GM12878 (cell line): ENCODE measurements around the gene HHAT. TPM values are rescaled to one million over a fixed set of nuclear protein-coding genes. Genes with fewer than 3 reads are reported as not detected.

Source experiments
- ATAC-seq: fragments of 200-7000 bp; cut with Tn5 transposase; 3 replicates; pipeline ENCODE4 v1.9.1; 2020; ENCODE audit warnings: mild to moderate bottlenecking, moderate library complexity
- BruUV-seq: library from RNA; stranded (reverse); fragments of 400-500 nt; replicated peaks from 2 replicates; lab custom pipeline; 2021; lab: Mats Ljungman, UMichigan
- CTCF ChIA-PET: fragments of 300-600 bp; sonication (Branson Sonifier 250); formaldehyde crosslinking; extraction: SDS; loops from one replicate; lab custom pipeline; 2021; ENCODE audit warnings: inconsistent platforms; lab: Yijun Ruan, JAX
- POLR2A ChIA-PET: fragments of 350-600 bp; formaldehyde crosslinking; extraction: SDS; loops from one replicate; lab custom pipeline; 2021; ENCODE audit warnings: inconsistent platforms; lab: Charles Lee
- RAD21 ChIA-PET: fragments of 300-600 bp; sonication (Branson Sonifier 250); formaldehyde crosslinking; loops from one replicate; lab custom pipeline; 2023; ENCODE audit warnings: antibody characterized with exemption; ENCODE audit not compliant: unreplicated experiment; lab: Charles Lee
- SMC1A ChIA-PET: fragments of 300-600 bp; sonication (Branson Sonifier 250); formaldehyde crosslinking; loops from one replicate; lab custom pipeline; 2023; ENCODE audit not compliant: unreplicated experiment, uncharacterized antibody; lab: Charles Lee
- DNase-seq: peaks from one replicate; pipeline ENCODE4 v3.0.0-alpha.2; 2011; ENCODE audit warnings: low read depth, low spot score
- FAIRE-seq: peaks from 3 replicates; lab custom pipeline; 2011; peaks lifted over from hg19 to GRCh38; lab: Jason Lieb, UNC
- H2AFZ ChIP-seq: 2 replicates; pipeline ENCODE4 v1.6.0; 2011; ENCODE audit warnings: low read depth, low read length, control low read depth; ENCODE audit not compliant: control insufficient read depth
- H3K27ac ChIP-seq: 2 replicates; pipeline ENCODE4 v1.5.1; 2011; ENCODE audit warnings: control low read depth; ENCODE audit not compliant: control insufficient read depth, insufficient read depth
- H3K27me3 ChIP-seq, 2 experiments: replicated peaks in 1 of 2; 2 replicates each; pipeline versions ENCODE4 v1.6.0 to v1.6.1; 2011; ENCODE audit warnings: low read length in 1 of 2; ENCODE audit not compliant: control insufficient read depth in 2 of 2, insufficient read depth in 2 of 2
- H3K36me3 ChIP-seq, 2 experiments: 2 replicates each; pipeline ENCODE4 v1.5.1; 2011; ENCODE audit warnings: low read length in 1 of 2; ENCODE audit not compliant: control insufficient read depth in 2 of 2, insufficient read depth in 2 of 2
- H3K4me1 ChIP-seq: 2 replicates; pipeline ENCODE4 v1.6.1; 2011; ENCODE audit warnings: mild to moderate bottlenecking, low read length, moderate library complexity, mixed read lengths; ENCODE audit not compliant: control insufficient read depth, insufficient read depth
- H3K4me2 ChIP-seq: 2 replicates; pipeline ENCODE4 v1.6.0; 2011; ENCODE audit warnings: control low read depth; ENCODE audit not compliant: control insufficient read depth, insufficient read depth
- H3K4me3 ChIP-seq: fragments of 200-600 bp; sonication (generic); 2 replicates; pipeline ENCODE4 v1.5.1; 2016
- H3K79me2 ChIP-seq: 2 replicates; pipeline ENCODE4 v1.6.0; 2011; ENCODE audit warnings: low read length; ENCODE audit not compliant: control insufficient read depth, insufficient read depth
- H3K9ac ChIP-seq: 2 replicates; pipeline ENCODE4 v1.8.0; 2011; ENCODE audit warnings: low read length, control low read depth, mixed read lengths; ENCODE audit not compliant: control insufficient read depth, insufficient read depth
- H3K9me3 ChIP-seq: replicated peaks from 3 replicates; pipeline ENCODE4 v1.5.1; 2011; ENCODE audit warnings: mild to moderate bottlenecking, low read length; ENCODE audit not compliant: control insufficient read depth, insufficient read depth
- H4K20me1 ChIP-seq: 2 replicates; pipeline ENCODE4 v1.6.0; 2011; ENCODE audit not compliant: control insufficient read depth, insufficient read depth
- ASH2L ChIP-seq: fragments of 300-600, 200-600 bp; sonication (generic); IDR thresholded peaks from 2 replicates; pipeline ENCODE4 v1.6.1; 2017; ENCODE audit warnings: low read depth, mild to moderate bottlenecking, borderline replicate concordance
- CBFB ChIP-seq: IDR thresholded peaks from 2 replicates; pipeline ENCODE4 v1.6.1; 2016; ENCODE audit warnings: antibody characterized with exemption, low read depth
- CEBPB ChIP-seq, 2 experiments: fragments of 150-350 bp in 1 of 2; IDR thresholded peaks; 2 replicates each; pipeline ENCODE4 v1.6.1; 2012 to 2014; ENCODE audit warnings: low read depth in 2 of 2, low read length in 2 of 2, borderline replicate concordance in 1 of 2, inconsistent platforms in 1 of 2
- CHD2 ChIP-seq: IDR thresholded peaks from 2 replicates; pipeline ENCODE4 v1.6.1; 2011; ENCODE audit warnings: low read depth, low read length, improper control_type of control experiment, borderline replicate concordance
- DPF2 ChIP-seq: fragments of 450-650 bp; IDR thresholded peaks from 2 replicates; pipeline ENCODE4 v1.6.1; 2017; ENCODE audit warnings: mild to moderate bottlenecking
- EZH2 ChIP-seq: IDR thresholded peaks from 2 replicates; pipeline ENCODE4 v1.6.1; 2012; ENCODE audit warnings: low read depth, mild to moderate bottlenecking, control low read depth, inconsistent platforms, low read length, borderline replicate concordance; ENCODE audit not compliant: control insufficient read depth
- HDAC6 ChIP-seq: fragments of 200-600 bp; sonication (generic); IDR thresholded peaks from one replicate; pipeline ENCODE4 v1.8.0; 2017; ENCODE audit warnings: antibody characterized with exemption; ENCODE audit not compliant: unreplicated experiment
- IKZF2 ChIP-seq, 2 experiments: fragments of 450-650 bp; IDR thresholded peaks; 2 replicates each; pipeline ENCODE4 v1.6.1; 2017; ENCODE audit warnings: mild to moderate bottlenecking in 2 of 2, moderate library complexity in 2 of 2
- LARP7 ChIP-seq: fragments of 450-650 bp; IDR thresholded peaks from 2 replicates; pipeline ENCODE4 v1.6.1; 2017; ENCODE audit warnings: mild to moderate bottlenecking
- MTA3 ChIP-seq: IDR thresholded peaks from 2 replicates; pipeline ENCODE4 v1.6.1; 2012; ENCODE audit warnings: low read length, inconsistent platforms, borderline replicate concordance
- RCOR1 ChIP-seq: conservative IDR thresholded peaks from 2 replicates; pipeline ENCODE4 v1.6.1; 2012; ENCODE audit warnings: low read depth, low read length, improper control_type of control experiment
- SIN3A ChIP-seq: IDR thresholded peaks from 2 replicates; pipeline ENCODE4 v1.6.1; 2012; ENCODE audit warnings: low read depth, low read length, improper control_type of control experiment
- ZNF622 ChIP-seq: fragments of 450-650 bp; IDR thresholded peaks from 2 replicates; pipeline ENCODE4 v1.6.1; 2017; ENCODE audit warnings: mild to moderate bottlenecking, inconsistent platforms
- WGBS: methylation state at CpG from one replicate; pipeline ENCODE4 v1.1.6; 2016; ENCODE audit warnings: low lambda C conversion rate; ENCODE audit not compliant: insufficient replicate concordance, insufficient coverage; ENCODE audit errors: missing lambda C conversion rate; 5-methylcytosine and 5-hydroxymethylcytosine counted together
- in situ Hi-C: fragments of 300-500 bp; cut with MboI; formaldehyde crosslinking; loops from 9 replicates; pipeline ENCODE4 v1.14.3; 2018; ENCODE audit warnings: mixed read lengths
- intact Hi-C: fragments of 100-400 bp; cut with micrococcal nuclease; formaldehyde crosslinking; loops from one replicate; pipeline ENCODE4 v1.14.2; 2022; ENCODE audit not compliant: unreplicated experiment
- polyA plus RNA-seq, 11 experiments: library from polyadenylated mRNA; depleted of rRNA in 4 of 11; unstranded in 6 of 11; stranded (reverse) in 5 of 11; fragments of >200 nt; fragmentation: Nextera tagmentation in 4 of 11; fragmentation: Illumina TruSeq in 1 of 11; extraction: Ambion mirVana in 4 of 11; extraction: Trizol in 1 of 11; gene quantifications; 1 replicate in 1 of 11; 2 replicates in 10 of 11; pipeline versions ENCODE4 v1.2.1 to v1.2.3, GENCODE V29; 2011 to 2016; ENCODE audit warnings: inconsistent platforms in 2 of 11, missing spikeins in 2 of 11, low read depth in 1 of 11
- total RNA-seq, 4 experiments: library from RNA; depleted of rRNA in 3 of 4; stranded (reverse); fragments of >200 nt in 3 of 4; fragmentation: Illumina TruSeq in 1 of 4; extraction: Trizol in 1 of 4; gene quantifications; 2 replicates each; pipeline versions ENCODE4 v1.2.1 to v1.2.3, GENCODE V29; 2013 to 2021
- TF ChIP-seq, protein P1 (sequence below): fragments of 450-650 bp; formaldehyde crosslinking; IDR thresholded peaks from 2 replicates; pipeline ENCODE4 v1.5.0; 2022; ENCODE audit warnings: mild to moderate bottlenecking, missing genetic modification characterization
- TF ChIP-seq, protein P2 (sequence below): fragments of 450-650 bp; IDR thresholded peaks from 2 replicates; pipeline ENCODE4 v1.6.1; 2018; ENCODE audit warnings: borderline replicate concordance, mild to moderate bottlenecking; ENCODE audit not compliant: partially characterized antibody

Gene HHAT
- total and polyA plus RNA-seq, 10 of the 15 experiments (the other 5 are each of a cell fraction or from before 2014, with no cell fraction given): 1.2 to 37.6 (median 2.6) TPM

DNA sequence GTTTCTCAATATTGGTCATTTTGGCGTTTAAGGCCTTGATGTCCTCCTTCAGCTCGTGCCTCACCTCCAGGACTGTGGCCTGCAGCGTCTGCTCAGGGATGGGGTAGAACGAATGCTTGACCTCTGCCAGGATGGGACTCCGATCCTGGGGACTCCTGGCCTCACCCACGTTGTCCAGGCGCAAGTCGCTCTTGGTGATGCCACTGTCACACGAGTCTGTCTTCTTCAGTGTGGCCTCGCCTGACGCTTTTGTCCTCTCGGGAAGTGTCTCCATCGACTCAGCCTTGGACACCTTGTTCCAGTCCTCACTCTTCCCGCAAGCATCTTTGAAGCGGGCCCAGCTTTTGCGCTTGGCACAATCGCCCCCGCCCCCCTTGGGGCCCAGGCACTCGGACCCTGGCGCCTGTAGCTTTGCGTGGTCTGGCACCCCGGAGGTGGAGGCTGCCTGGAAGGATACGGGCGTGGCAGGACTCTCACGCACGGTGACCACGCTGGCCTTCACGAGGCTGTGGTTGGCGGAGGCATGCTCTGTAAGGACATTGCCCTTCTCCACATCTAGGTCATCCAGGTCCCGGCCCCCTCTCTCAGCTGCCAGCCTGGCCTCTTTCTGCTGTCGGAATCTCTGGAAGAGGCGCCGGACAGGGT is 354.8 kb downstream of the HHAT start:
- no peak for ATAC-seq
- Histone ChIP-seq H3K27me3 (no peaks in the 10 kb centered on the region), H3K4me2 (no peak overlapping the region), H3K4me1 (peaks cover 19% of the 10 kb centered on the region), H3K27ac (no peak overlapping the region), H2AFZ (no peak overlapping the region), H3K9ac (no peak overlapping the region), H4K20me1 (no peaks in the 10 kb centered on the region), H3K79me2 (no peaks in the 10 kb centered on the region), H3K9me3 (no peaks in the 10 kb centered on the region), H3K4me3 (no peak overlapping the region), H3K36me3 (no peaks in the 10 kb centered on the region)
- DNase-seq: no peak
- in situ Hi-C loops (no loop called here), intact Hi-C loops (loop anchor here (10.0 kb wide), 1 partner anchor 279 kb away; no protein-coding TSS in a partner anchor)
- POLR2A ChIA-PET: no interaction called here
- FAIRE-seq: no peak
- CTCF ChIA-PET: interaction anchor here (1.3 to 2.3 kb wide), 2 partner anchors 11 to 98 kb away, joined by 3 to 13 read pairs; no protein-coding TSS in a partner anchor
- BruUV-seq: no TSS peak
- SMC1A ChIA-PET: interaction anchor here (0.7 to 3.7 kb wide), 3 partner anchors 8 to 19 kb away, joined by 3 to 10 read pairs (median 5); no protein-coding TSS in a partner anchor
- RAD21 ChIA-PET: no interaction called here
- WGBS: 91% methylated on average over 28 of the region's 33 CpGs
- TF ChIP-seq LARP7 (no peak), HDAC6 (no peak), CHD2 (no peak), MTA3 (no peak), ASH2L (no peak), CEBPB (IDR thresholded peaks at IDR 0.05; ENCODE audit: borderline replicate concordance in 1 of 2, low read depth in 2 of 2, low read length in 2 of 2) (no peak), ZNF622 (no peak), RCOR1 (no peak), IKZF2 (IDR thresholded peaks at IDR 0.05) (no peak), EZH2 (no peak), CBFB (no peak), SIN3A (no peak), DPF2 (no peak)
- TF ChIP-seq, protein P1, sequence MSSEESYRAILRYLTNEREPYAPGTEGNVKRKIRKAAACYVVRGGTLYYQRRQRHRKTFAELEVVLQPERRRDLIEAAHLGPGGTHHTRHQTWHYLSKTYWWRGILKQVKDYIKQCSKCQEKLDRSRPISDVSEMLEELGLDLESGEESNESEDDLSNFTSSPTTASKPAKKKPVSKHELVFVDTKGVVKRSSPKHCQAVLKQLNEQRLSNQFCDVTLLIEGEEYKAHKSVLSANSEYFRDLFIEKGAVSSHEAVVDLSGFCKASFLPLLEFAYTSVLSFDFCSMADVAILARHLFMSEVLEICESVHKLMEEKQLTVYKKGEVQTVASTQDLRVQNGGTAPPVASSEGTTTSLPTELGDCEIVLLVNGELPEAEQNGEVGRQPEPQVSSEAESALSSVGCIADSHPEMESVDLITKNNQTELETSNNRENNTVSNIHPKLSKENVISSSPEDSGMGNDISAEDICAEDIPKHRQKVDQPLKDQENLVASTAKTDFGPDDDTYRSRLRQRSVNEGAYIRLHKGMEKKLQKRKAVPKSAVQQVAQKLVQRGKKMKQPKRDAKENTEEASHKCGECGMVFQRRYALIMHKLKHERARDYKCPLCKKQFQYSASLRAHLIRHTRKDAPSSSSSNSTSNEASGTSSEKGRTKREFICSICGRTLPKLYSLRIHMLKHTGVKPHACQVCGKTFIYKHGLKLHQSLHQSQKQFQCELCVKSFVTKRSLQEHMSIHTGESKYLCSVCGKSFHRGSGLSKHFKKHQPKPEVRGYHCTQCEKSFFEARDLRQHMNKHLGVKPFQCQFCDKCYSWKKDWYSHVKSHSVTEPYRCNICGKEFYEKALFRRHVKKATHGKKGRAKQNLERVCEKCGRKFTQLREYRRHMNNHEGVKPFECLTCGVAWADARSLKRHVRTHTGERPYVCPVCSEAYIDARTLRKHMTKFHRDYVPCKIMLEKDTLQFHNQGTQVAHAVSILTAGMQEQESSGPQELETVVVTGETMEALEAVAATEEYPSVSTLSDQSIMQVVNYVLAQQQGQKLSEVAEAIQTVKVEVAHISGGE (CRISPR knock-in tag): no peak
- TF ChIP-seq, protein P2, sequence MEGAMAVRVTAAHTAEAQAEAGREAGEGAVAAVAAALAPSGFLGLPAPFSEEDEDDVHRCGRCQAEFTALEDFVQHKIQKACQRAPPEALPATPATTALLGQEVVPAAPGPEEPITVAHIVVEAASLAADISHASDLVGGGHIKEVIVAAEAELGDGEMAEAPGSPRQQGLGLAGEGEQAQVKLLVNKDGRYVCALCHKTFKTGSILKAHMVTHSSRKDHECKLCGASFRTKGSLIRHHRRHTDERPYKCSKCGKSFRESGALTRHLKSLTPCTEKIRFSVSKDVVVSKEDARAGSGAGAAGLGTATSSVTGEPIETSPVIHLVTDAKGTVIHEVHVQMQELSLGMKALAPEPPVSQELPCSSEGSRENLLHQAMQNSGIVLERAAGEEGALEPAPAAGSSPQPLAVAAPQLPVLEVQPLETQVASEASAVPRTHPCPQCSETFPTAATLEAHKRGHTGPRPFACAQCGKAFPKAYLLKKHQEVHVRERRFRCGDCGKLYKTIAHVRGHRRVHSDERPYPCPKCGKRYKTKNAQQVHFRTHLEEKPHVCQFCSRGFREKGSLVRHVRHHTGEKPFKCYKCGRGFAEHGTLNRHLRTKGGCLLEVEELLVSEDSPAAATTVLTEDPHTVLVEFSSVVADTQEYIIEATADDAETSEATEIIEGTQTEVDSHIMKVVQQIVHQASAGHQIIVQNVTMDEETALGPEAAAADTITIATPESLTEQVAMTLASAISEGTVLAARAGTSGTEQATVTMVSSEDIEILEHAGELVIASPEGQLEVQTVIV: no peak
